HEK293 (cell line): ENCODE results near the gene KCNIP2.

Experiments used
- CTCF ChIP-seq: fragments of 450-650 bp; formaldehyde crosslinking; IDR thresholded peaks from 2 replicates; pipeline ENCODE4 v1.5.1; 2016; ENCODE audit warnings: missing biosample characterization, missing genetic modification characterization
- GLIS1 ChIP-seq: fragments of 450-650 bp; formaldehyde crosslinking; IDR thresholded peaks from 2 replicates; pipeline ENCODE4 v1.5.1; 2016; ENCODE audit warnings: missing biosample characterization, missing genetic modification characterization
- KLF1 ChIP-seq: fragments of 450-650 bp; formaldehyde crosslinking; IDR thresholded peaks from 2 replicates; pipeline ENCODE4 v1.5.1; 2016; ENCODE audit warnings: missing biosample characterization, missing genetic modification characterization
- KLF8 ChIP-seq: fragments of 450-650 bp; formaldehyde crosslinking; IDR thresholded peaks from 2 replicates; pipeline ENCODE4 v1.5.1; 2016; ENCODE audit warnings: missing biosample characterization, missing genetic modification characterization
- KLF9 ChIP-seq: fragments of 450-650 bp; formaldehyde crosslinking; IDR thresholded peaks from 2 replicates; pipeline ENCODE4 v1.5.1; 2016; ENCODE audit warnings: missing biosample characterization, missing genetic modification characterization, low read depth
- PRDM10 ChIP-seq: fragments of 450-650 bp; formaldehyde crosslinking; IDR thresholded peaks from 2 replicates; pipeline ENCODE4 v1.5.1; 2016; ENCODE audit warnings: missing biosample characterization, missing genetic modification characterization
- REST ChIP-seq: fragments of 450-650 bp; formaldehyde crosslinking; IDR thresholded peaks from 2 replicates; pipeline ENCODE4 v1.5.1; 2016; ENCODE audit warnings: missing biosample characterization, missing genetic modification characterization
- SP2 ChIP-seq: fragments of 450-650 bp; formaldehyde crosslinking; IDR thresholded peaks from 2 replicates; pipeline ENCODE4 v1.5.1; 2016; ENCODE audit warnings: missing biosample characterization, missing genetic modification characterization
- ZBTB17 ChIP-seq: fragments of 450-650 bp; formaldehyde crosslinking; IDR thresholded peaks from 2 replicates; pipeline ENCODE4 v1.5.1; 2016; ENCODE audit warnings: missing biosample characterization, missing genetic modification characterization
- ZBTB48 ChIP-seq: fragments of 450-650 bp; formaldehyde crosslinking; IDR thresholded peaks from 2 replicates; pipeline ENCODE4 v1.5.1; 2016; ENCODE audit warnings: missing biosample characterization, missing genetic modification characterization
- ZEB2 ChIP-seq: fragments of 450-650 bp; formaldehyde crosslinking; IDR thresholded peaks from 2 replicates; pipeline ENCODE4 v1.5.1; 2016; ENCODE audit warnings: missing biosample characterization, missing genetic modification characterization
- ZFP69B ChIP-seq: fragments of 450-650 bp; formaldehyde crosslinking; IDR thresholded peaks from 2 replicates; pipeline ENCODE4 v1.5.1; 2016; ENCODE audit warnings: missing biosample characterization, missing genetic modification characterization
- ZNF138 ChIP-seq: fragments of 450-650 bp; formaldehyde crosslinking; IDR thresholded peaks from 2 replicates; pipeline ENCODE4 v1.5.1; 2016; ENCODE audit warnings: missing biosample characterization, missing genetic modification characterization, borderline replicate concordance
- ZNF146 ChIP-seq: fragments of 450-650 bp; formaldehyde crosslinking; IDR thresholded peaks from 2 replicates; pipeline ENCODE4 v1.5.1; 2016; ENCODE audit warnings: missing biosample characterization, missing genetic modification characterization
- ZNF292 ChIP-seq: fragments of 450-650 bp; formaldehyde crosslinking; IDR thresholded peaks from 2 replicates; pipeline ENCODE4 v1.5.1; 2016; ENCODE audit warnings: low read depth, missing biosample characterization, missing genetic modification characterization, borderline replicate concordance
- ZNF311 ChIP-seq: fragments of 450-650 bp; formaldehyde crosslinking; IDR thresholded peaks from 2 replicates; pipeline ENCODE4 v1.5.1; 2017; ENCODE audit warnings: missing biosample characterization, missing genetic modification characterization, borderline replicate concordance
- ZNF391 ChIP-seq: fragments of 450-650 bp; formaldehyde crosslinking; IDR thresholded peaks from 2 replicates; pipeline ENCODE4 v1.5.1; 2016; ENCODE audit warnings: low read depth, missing biosample characterization, missing genetic modification characterization, borderline replicate concordance
- ZNF394 ChIP-seq: fragments of 450-650 bp; formaldehyde crosslinking; IDR thresholded peaks from 2 replicates; pipeline ENCODE4 v1.5.1; 2016; ENCODE audit warnings: missing biosample characterization, missing genetic modification characterization, mild to moderate bottlenecking, moderate library complexity, borderline replicate concordance
- ZNF473 ChIP-seq: fragments of 450-650 bp; formaldehyde crosslinking; IDR thresholded peaks from 2 replicates; pipeline ENCODE4 v1.5.1; 2017; ENCODE audit warnings: missing biosample characterization, missing genetic modification characterization
- ZNF558 ChIP-seq: fragments of 450-650 bp; formaldehyde crosslinking; IDR thresholded peaks from 2 replicates; pipeline ENCODE4 v1.5.1; 2016; ENCODE audit warnings: missing biosample characterization, missing genetic modification characterization
- ZNF600 ChIP-seq: fragments of 450-650 bp; formaldehyde crosslinking; IDR thresholded peaks from 2 replicates; pipeline ENCODE4 v1.5.1; 2016; ENCODE audit warnings: missing biosample characterization, missing genetic modification characterization
- ZNF626 ChIP-seq: fragments of 450-650 bp; sonication (Bioruptor Pico); formaldehyde crosslinking; IDR thresholded peaks from 2 replicates; pipeline ENCODE4 v1.5.1; 2018; ENCODE audit warnings: missing biosample characterization, missing genetic modification characterization, inconsistent platforms
- ZNF639 ChIP-seq: fragments of 450-650 bp; formaldehyde crosslinking; IDR thresholded peaks from 2 replicates; pipeline ENCODE4 v1.5.1; 2016; ENCODE audit warnings: missing biosample characterization, missing genetic modification characterization
- ZNF645 ChIP-seq: fragments of 450-650 bp; formaldehyde crosslinking; IDR thresholded peaks from 2 replicates; pipeline ENCODE4; 2016; ENCODE audit warnings: missing biosample characterization, missing genetic modification characterization
- ZNF654 ChIP-seq: fragments of 450-650 bp; formaldehyde crosslinking; IDR thresholded peaks from 2 replicates; pipeline ENCODE4 v1.5.1; 2016; ENCODE audit warnings: low read depth, missing biosample characterization, missing genetic modification characterization
- ZNF660 ChIP-seq: fragments of 450-650 bp; IDR thresholded peaks from 2 replicates; pipeline ENCODE4 v1.5.1; 2018; ENCODE audit warnings: missing biosample characterization, mild to moderate bottlenecking, missing genetic modification characterization
- ZNF747 ChIP-seq: fragments of 450-650 bp; formaldehyde crosslinking; IDR thresholded peaks from 2 replicates; pipeline ENCODE4 v1.5.1; 2016; ENCODE audit warnings: missing biosample characterization, missing genetic modification characterization
- ZXDB ChIP-seq: fragments of 450-650 bp; formaldehyde crosslinking; IDR thresholded peaks from 2 replicates; pipeline ENCODE4 v1.5.1; 2016; ENCODE audit warnings: missing biosample characterization, missing genetic modification characterization

Gene KCNIP2

GRCh38 chr10:101840741-101841453 lies 2.7 kb downstream of the KCNIP2 start (continued):
- TF ChIP-seq ZNF311 (tag by site-specific recombination) (no peak), CTCF (tag by site-specific recombination) (peak; percentile 96), ZNF654 (peak; percentile 95), ZNF292 (tag by site-specific recombination) (no peak), ZBTB17 (tag by site-specific recombination) (peak; percentile 79), REST (tag by site-specific recombination) (peak; percentile 96), ZNF660 (peak; percentile 59; the same call in 1 of the 2 replicates), ZNF394 (tag by site-specific recombination) (peak; percentile 24; the same call in 1 of the 2 replicates), SP2 (no peak), ZEB2 (tag by site-specific recombination) (0 out of 2 replicates have a peak, but pooled peaks have one; percentile 40), ZNF600 (0 out of 2 replicates have a peak, but pooled peaks have one; percentile 14), ZNF626 (tag by site-specific recombination) (no peak), ZXDB (tag by site-specific recombination) (0 out of 2 replicates have a peak, but pooled peaks have one; percentile 26), ZFP69B (no peak), ZNF645 (no peak), GLIS1 (peak; percentile 41; the same call in 1 of the 2 replicates), PRDM10 (tag by site-specific recombination) (0 out of 2 replicates have a peak, but pooled peaks have one; percentile 1), ZNF138 (tag by site-specific recombination) (no peak), ZNF146 (tag by site-specific recombination) (no peak; the same call in 1 of the 2 replicates), ZNF391 (tag by site-specific recombination) (peak; percentile 27; the same call in 1 of the 2 replicates), KLF1 (tag by site-specific recombination) (no peak; the same call in 1 of the 2 replicates), ZBTB48 (tag by site-specific recombination) (peak; percentile 60), KLF8 (tag by site-specific recombination) (0 out of 2 replicates have a peak, but pooled peaks have one; percentile 49), KLF9 (tag by site-specific recombination) (no peak), ZNF558 (no peak), ZNF473 (tag by site-specific recombination) (no peak), ZNF639 (tag by site-specific recombination) (no peak; the same call in 1 of the 2 replicates), ZNF747 (tag by site-specific recombination) (no peak)
